Measurements from ENCODE around the gene RALGAPB.

Gene RALGAPB

DNA sequence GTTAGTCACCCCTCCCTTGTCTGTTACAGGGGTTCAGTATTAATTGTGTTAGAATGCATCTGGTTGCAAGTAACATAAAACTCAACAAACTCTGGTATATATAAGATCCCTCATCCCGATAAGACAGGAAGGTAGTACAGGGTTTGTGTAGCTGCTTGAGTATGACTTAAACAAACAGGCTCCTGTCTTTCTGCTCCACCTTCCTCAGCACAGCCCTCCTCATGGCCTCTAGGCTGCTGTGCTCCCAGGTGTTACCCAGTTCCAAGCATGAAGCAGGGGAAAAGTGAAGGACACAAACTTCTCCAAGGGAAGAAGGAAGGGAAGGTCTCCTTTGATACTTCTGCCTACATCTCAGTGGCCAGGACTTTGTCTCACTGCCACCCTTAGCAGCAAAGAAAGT, 1.4 kb upstream of the RALGAPB start:
- no peak for DNase-seq (ENCODE audit: low read depth)
- TF ChIP-seq, protein P1, sequence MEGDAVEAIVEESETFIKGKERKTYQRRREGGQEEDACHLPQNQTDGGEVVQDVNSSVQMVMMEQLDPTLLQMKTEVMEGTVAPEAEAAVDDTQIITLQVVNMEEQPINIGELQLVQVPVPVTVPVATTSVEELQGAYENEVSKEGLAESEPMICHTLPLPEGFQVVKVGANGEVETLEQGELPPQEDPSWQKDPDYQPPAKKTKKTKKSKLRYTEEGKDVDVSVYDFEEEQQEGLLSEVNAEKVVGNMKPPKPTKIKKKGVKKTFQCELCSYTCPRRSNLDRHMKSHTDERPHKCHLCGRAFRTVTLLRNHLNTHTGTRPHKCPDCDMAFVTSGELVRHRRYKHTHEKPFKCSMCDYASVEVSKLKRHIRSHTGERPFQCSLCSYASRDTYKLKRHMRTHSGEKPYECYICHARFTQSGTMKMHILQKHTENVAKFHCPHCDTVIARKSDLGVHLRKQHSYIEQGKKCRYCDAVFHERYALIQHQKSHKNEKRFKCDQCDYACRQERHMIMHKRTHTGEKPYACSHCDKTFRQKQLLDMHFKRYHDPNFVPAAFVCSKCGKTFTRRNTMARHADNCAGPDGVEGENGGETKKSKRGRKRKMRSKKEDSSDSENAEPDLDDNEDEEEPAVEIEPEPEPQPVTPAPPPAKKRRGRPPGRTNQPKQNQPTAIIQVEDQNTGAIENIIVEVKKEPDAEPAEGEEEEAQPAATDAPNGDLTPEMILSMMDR (IDR thresholded peaks at IDR 0.05; ENCODE audit: insufficient read depth, low read depth, low read length, missing control alignments): no peak

DNA sequence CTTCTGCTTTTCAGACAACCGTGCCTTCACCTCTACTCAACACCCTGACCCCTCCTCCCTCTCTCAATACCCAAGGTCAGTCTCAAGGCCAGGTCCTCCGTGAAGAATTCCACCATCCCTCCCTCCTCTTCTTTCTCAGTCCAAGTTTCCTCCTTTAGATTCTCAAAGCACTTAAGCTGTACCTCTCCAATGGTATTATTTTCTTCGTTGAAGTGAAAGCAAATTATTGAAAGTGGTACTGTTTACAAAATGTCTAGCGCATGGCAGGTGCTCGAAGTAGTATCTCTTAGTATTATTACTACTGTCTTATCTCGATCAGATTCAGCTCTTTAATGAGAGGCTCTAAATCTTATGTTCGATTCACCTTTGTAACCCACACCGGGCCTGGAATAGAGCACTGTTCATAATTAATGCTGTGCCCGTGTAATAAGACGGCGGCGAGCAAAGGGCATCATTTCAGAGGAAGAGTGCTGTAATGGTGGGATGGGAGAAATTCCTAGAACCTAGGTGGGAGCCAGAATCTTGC, 593 bp upstream of the RALGAPB start:
- DNase-seq (ENCODE audit: low read depth): no peak
- TF ChIP-seq, protein P1 (IDR thresholded peaks at IDR 0.05; ENCODE audit: insufficient read depth, low read depth, low read length, missing control alignments): no peak
- peak overlapping the region; percentile 87 for H3K4me3 ChIP-seq (ENCODE audit: low read length)

More for the DNA sequence above, 1.4 kb upstream of the RALGAPB start:
- no peak overlapping the region for H3K4me3 ChIP-seq (ENCODE audit: low read length)

DNA sequence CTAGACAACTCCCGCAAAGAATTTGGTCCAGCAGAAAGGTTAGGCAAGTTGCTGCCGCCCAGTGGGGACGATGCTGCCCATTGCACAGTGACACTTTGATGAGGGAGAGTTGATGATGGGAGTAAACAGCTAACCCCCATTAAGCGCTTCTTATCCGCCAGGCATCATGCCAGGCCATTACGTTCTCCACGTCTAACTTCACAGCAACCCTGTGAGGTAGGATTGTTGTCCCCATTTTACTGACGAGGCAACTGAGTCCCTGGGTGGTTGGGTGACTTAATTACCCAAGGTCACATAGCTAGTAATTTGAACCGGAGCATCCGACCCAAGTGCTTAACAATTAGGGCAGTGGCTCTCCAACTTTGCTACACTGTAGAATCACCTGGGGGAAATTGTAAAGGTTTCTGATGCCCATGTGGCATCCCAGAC, 738 bp downstream of the RALGAPB start:
- no peak for DNase-seq (ENCODE audit: low read depth)
- H3K4me3 ChIP-seq (ENCODE audit: low read length): peak overlapping the region; percentile 87
- TF ChIP-seq, protein P1 (IDR thresholded peaks at IDR 0.05; ENCODE audit: insufficient read depth, low read depth, low read length, missing control alignments): no peak

DNA sequence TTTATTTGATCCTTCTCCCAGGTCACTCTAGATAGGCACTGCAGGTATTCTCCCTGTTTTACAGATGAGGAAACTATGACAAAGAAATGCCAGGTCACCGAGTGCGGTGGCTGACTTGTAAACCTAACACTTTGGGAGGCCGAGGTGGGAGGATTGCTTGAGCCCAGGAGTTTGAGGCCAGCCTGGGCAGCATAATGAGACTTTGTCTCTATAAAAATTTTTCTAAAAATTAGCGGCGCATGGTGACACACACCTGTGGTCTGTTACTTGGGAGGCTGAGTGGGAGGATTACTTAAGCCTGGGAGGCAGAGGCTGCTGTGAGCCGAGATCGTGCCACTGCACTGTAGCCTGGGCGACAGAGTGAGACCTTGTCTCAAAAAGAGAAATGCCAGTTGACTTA, 5.1 kb downstream of the RALGAPB start:
- DNase-seq (ENCODE audit: low read depth): no peak
- TF ChIP-seq, protein P1 (IDR thresholded peaks at IDR 0.05; ENCODE audit: insufficient read depth, low read depth, low read length, missing control alignments): no peak
- no peak overlapping the region for H3K4me3 ChIP-seq (ENCODE audit: low read length)

DNA sequence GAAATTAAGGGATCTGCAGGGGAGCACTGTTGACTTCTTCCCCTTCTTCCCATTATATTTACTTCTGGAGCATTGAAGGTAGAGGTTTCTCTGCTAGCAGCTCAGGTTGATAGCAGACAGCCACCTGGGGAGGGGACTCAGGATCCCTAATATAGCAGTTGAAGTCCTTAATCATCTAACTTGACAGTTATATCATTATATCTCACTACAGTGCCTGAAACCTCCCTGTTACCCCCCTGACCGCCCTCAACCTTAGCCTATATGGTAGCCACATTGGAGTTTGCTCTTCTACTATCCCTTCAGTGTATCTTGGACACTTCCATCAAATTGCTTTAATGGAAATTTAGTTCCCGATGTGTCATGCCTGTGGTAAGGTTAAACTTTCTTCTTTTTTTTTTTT, 7.0 kb downstream of the RALGAPB start:
- no peak for DNase-seq (ENCODE audit: low read depth)
- TF ChIP-seq, protein P1 (IDR thresholded peaks at IDR 0.05; ENCODE audit: insufficient read depth, low read depth, low read length, missing control alignments): no peak
- H3K4me3 ChIP-seq (ENCODE audit: low read length): no peak overlapping the region

DNA sequence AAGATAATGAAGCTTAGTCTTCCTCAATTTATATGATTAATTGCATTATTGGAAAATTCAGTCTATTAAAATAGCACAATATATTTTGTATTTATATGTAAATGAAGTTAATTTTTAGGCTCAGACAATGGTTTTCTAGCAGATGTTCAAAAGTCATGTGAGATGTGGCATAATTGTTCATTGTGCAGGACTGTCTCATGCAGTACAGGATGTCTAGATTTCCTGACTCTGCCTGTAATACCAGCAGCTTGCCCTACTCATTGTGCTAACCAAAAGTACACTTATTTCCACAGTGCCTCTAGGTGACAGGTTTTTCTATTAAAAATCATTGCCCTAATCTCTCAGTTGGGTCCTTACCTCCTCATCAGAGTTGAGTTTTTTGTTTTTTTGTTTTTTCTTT, 12.4 kb downstream of the RALGAPB start:
- DNase-seq (ENCODE audit: low read depth): no peak
- TF ChIP-seq, protein P1 (IDR thresholded peaks at IDR 0.05; ENCODE audit: insufficient read depth, low read depth, low read length, missing control alignments): no peak
- H3K4me3 ChIP-seq (ENCODE audit: low read length): no peak overlapping the region

DNA sequence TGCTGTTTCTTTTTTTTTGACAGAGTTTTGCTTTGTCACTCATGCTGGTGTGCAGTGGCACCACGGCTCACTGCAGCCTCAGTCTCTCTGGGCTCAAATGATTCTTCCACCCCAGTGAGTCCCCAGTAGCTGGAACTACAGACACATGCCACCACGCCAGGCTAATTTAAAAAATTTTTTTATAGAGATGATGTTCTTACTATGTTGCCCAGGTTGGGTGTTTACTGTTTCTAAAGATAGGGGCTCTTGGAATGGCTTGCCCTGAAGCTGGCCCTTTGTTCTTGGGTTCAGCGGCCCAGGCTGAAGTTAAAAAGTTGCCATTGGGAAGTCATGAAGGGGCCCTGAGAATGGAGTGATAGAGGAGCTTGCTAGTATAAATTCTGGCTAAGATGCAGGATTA, 16.5 kb downstream of the RALGAPB start:
- no peak for DNase-seq (ENCODE audit: low read depth)
- TF ChIP-seq, protein P1 (IDR thresholded peaks at IDR 0.05; ENCODE audit: insufficient read depth, low read depth, low read length, missing control alignments): no peak
- no peak overlapping the region for H3K4me3 ChIP-seq (ENCODE audit: low read length)

Data from epithelial cell of esophagus (primary cell).